OCI-LY7 (cell line): ENCODE data around the gene ZNF350. TPM values are rescaled to one million over a fixed set of nuclear protein-coding genes. Genes with fewer than 3 reads are reported as not detected.
"Not testable (repeated sequence)": the region's sequence is repeated elsewhere in the genome, so short reads cannot be mapped to it uniquely, and the experiment has no call there.

Experiments
- BruUV-seq: library from RNA; stranded (reverse); fragments of 400-500 nt; replicated peaks from 2 replicates; lab custom pipeline; 2021; lab: Mats Ljungman, UMichigan
- CTCF ChIA-PET: fragments of 300-600 bp; sonication (Branson Sonifier 250); formaldehyde crosslinking; loops from one replicate; lab custom pipeline; 2022; ENCODE audit warnings: antibody characterized with exemption; ENCODE audit not compliant: unreplicated experiment; lab: Charles Lee
- POLR2A ChIA-PET: fragments of 300-600 bp; sonication (Branson Sonifier 250); formaldehyde crosslinking; loops from one replicate; lab custom pipeline; 2022; ENCODE audit warnings: antibody characterized with exemption; lab: Charles Lee
- DNase-seq: peaks from one replicate; pipeline ENCODE4 v3.0.0-alpha.2; 2015; ENCODE audit warnings: low spot score
- H2AFZ ChIP-seq: fragments of 200-600 bp; sonication (generic), shearing (Covaris generic); 2 replicates; pipeline ENCODE4 v1.6.1; 2014; ENCODE audit warnings: mild to moderate bottlenecking, antibody characterized with exemption, low read length, moderate library complexity
- H3K27ac ChIP-seq: fragments of 200-600 bp; sonication (generic); 2 replicates; pipeline ENCODE4 v1.5.1; 2014; ENCODE audit warnings: mixed run types, low read depth, mild to moderate bottlenecking, moderate library complexity, low read length, inconsistent platforms; ENCODE audit not compliant: poor library complexity, severe bottlenecking
- H3K36me3 ChIP-seq: fragments of 200-600 bp; sonication (generic); 2 replicates; pipeline ENCODE4 v1.6.1; 2014; ENCODE audit warnings: mild to moderate bottlenecking, antibody characterized with exemption, low read length, moderate library complexity, mixed read lengths; ENCODE audit not compliant: insufficient read depth
- H3K4me1 ChIP-seq: fragments of 200-600 bp; sonication (generic); 2 replicates; pipeline ENCODE4 v1.5.1; 2014; ENCODE audit warnings: mild to moderate bottlenecking, low read length; ENCODE audit not compliant: insufficient read depth, poor library complexity, severe bottlenecking
- H3K4me2 ChIP-seq: fragments of 200-600 bp; sonication (generic); 2 replicates; pipeline ENCODE4 v1.6.1; 2014; ENCODE audit warnings: mild to moderate bottlenecking, low read length
- H3K4me3 ChIP-seq: fragments of 200-600 bp; sonication (generic); 2 replicates; pipeline ENCODE4 v1.5.1; 2014; ENCODE audit warnings: mild to moderate bottlenecking, low read depth, low read length; ENCODE audit not compliant: poor library complexity, severe bottlenecking
- H3K79me2 ChIP-seq: fragments of 200-600 bp; sonication (generic); 2 replicates; pipeline ENCODE4 v1.6.1; 2016; ENCODE audit warnings: low read depth, mild to moderate bottlenecking, low read length, moderate library complexity, mixed read lengths; ENCODE audit not compliant: insufficient read depth
- H3K9me2 ChIP-seq: fragments of 200-600 bp; sonication (generic); 2 replicates; pipeline ENCODE4 v1.6.1; 2016; ENCODE audit warnings: mild to moderate bottlenecking, low read length, mixed read lengths; ENCODE audit not compliant: insufficient read depth
- H3K9me3 ChIP-seq: fragments of 200-600 bp; sonication (generic); 2 replicates; pipeline ENCODE4 v1.6.1; 2014; ENCODE audit warnings: mild to moderate bottlenecking, mixed run types, low read length, mixed read lengths
- H4K20me1 ChIP-seq: fragments of 200-600 bp; sonication (generic); 2 replicates; pipeline ENCODE4 v1.6.1; 2014; ENCODE audit warnings: mild to moderate bottlenecking, antibody characterized with exemption, low read length, moderate library complexity, mixed read lengths; ENCODE audit not compliant: insufficient read depth
- EZH2phosphoT487 ChIP-seq: fragments of 200-600 bp; sonication (generic); IDR thresholded peaks from 2 replicates; pipeline ENCODE4 v1.6.1; 2018; ENCODE audit warnings: low read depth, borderline replicate concordance, mild to moderate bottlenecking, mixed run types, antibody characterized with exemption, low read length, moderate library complexity, mixed read lengths
- intact Hi-C: fragments of 100-400 bp; cut with micrococcal nuclease; formaldehyde crosslinking; loops from one replicate; pipeline ENCODE4 v1.10.0; 2022; ENCODE audit not compliant: unreplicated experiment
- total RNA-seq, 2 experiments: library from RNA; depleted of rRNA in 1 of 2; stranded (reverse); fragments of >200 nt in 1 of 2; shearing (Covaris generic) in 1 of 2; gene quantifications; 2 replicates each; pipeline ENCODE4 v1.2.3, GENCODE V29; 2014 to 2022
- TF ChIP-seq, protein P1 (sequence below): fragments of 200-600 bp; sonication (generic); conservative IDR thresholded peaks from 2 replicates; pipeline ENCODE4 v1.5.1; 2014; ENCODE audit warnings: mild to moderate bottlenecking, antibody characterized with exemption, low read length, moderate library complexity, mixed read lengths

Gene ZNF350
- total RNA-seq, 2 experiments from 2014 or later, result 3.1 to 4.9 TPM

DNA sequence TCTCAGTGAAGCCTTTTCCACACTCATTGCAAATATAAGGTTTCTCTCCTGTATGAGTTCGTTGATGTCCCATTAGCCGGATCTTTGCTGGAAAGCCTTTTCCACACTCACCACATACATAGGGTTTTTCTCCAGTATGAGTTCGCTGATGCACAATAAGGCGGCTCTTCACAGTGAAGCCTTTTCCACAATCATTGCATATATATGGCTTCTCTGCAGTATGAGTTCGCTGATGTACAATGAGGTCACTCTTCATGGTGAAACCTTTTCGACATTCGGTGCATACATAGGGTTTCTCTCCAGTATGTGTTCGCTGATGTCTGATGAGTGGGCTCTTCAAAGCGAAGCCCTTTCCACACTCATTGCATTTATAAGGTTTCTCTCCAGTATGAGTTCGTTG, 6.8 kb upstream of the ZNF350 start:
- ChIA-PET POLR2A (no interaction called here), CTCF (no interaction called here)
- no peak overlapping the region for H3K4me3 ChIP-seq
- no peak overlapping the region for H2AFZ ChIP-seq
- DNase-seq, result no peak
- no peak overlapping the region for H3K4me2 ChIP-seq
- TF ChIP-seq, protein P1, sequence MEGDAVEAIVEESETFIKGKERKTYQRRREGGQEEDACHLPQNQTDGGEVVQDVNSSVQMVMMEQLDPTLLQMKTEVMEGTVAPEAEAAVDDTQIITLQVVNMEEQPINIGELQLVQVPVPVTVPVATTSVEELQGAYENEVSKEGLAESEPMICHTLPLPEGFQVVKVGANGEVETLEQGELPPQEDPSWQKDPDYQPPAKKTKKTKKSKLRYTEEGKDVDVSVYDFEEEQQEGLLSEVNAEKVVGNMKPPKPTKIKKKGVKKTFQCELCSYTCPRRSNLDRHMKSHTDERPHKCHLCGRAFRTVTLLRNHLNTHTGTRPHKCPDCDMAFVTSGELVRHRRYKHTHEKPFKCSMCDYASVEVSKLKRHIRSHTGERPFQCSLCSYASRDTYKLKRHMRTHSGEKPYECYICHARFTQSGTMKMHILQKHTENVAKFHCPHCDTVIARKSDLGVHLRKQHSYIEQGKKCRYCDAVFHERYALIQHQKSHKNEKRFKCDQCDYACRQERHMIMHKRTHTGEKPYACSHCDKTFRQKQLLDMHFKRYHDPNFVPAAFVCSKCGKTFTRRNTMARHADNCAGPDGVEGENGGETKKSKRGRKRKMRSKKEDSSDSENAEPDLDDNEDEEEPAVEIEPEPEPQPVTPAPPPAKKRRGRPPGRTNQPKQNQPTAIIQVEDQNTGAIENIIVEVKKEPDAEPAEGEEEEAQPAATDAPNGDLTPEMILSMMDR, result no peak
- TF ChIP-seq EZH2phosphoT487, result no peak
- no peaks in the 10 kb centered on the region for H3K4me1 ChIP-seq
- peaks cover 37% of the 10 kb centered on the region for H3K9me3 ChIP-seq
- no peaks in the 10 kb centered on the region for H3K79me2 ChIP-seq
- intact Hi-C loops, result no loop called here
- H4K20me1 ChIP-seq, result no peaks in the 10 kb centered on the region
- no TSS peak for BruUV-seq
- no peaks in the 10 kb centered on the region for H3K36me3 ChIP-seq
- no peaks in the 10 kb centered on the region for H3K9me2 ChIP-seq
- no peak overlapping the region for H3K27ac ChIP-seq

DNA sequence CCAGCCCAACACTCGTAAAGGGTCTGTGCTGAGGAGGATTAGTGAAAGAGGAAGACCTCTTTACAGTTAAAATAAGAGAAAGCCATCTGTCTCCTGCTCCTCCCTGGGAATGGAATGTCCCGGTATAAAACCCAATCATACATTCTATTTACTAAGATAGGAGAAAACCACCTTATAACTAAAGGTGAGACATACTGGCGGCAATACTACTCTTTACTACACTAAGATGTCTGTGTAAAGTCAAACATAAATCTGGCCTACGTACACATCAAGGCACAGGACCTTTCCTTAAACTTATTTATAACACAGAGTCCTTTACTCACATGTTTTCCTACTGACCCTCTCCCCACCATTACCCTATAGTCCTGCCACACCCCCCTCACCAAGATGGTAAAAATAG, 3.3 kb downstream of the ZNF350 start:
- CTCF ChIA-PET, result no interaction called here
- H3K79me2 ChIP-seq, result peaks cover 18% of the 10 kb centered on the region

DNA sequence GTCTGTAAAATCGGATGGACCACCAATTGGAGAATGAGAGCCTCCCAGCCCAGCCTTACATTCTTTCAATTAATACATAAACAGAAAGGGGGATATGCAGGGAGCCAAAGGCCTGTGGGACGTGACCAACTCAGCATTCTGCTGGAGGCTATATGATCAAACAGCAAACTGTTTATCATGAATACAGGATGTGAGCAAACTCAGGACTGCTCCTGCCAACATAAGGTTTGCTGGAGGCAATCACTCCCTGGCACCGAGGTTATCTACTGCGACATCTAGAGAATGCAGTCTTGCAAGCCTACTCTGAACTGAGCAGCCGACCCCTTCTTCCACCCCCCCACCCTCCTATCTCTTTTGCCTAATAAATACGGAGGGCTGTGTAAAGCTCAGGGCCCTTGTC, 5.7 kb downstream of the ZNF350 start:
- DNase-seq, CTCF ChIA-PET, intact Hi-C loops, H3K4me3 ChIP-seq, H3K9me2 ChIP-seq, H3K27ac ChIP-seq, H3K36me3 ChIP-seq, BruUV-seq, H3K4me1 ChIP-seq, H4K20me1 ChIP-seq, H3K4me2 ChIP-seq, POLR2A ChIA-PET, H2AFZ ChIP-seq: not testable (repeated sequence)
- Histone ChIP-seq H3K79me2 (peaks cover 11% of the 10 kb centered on the region), H3K9me3 (peaks cover 32% of the 10 kb centered on the region; the same call in 1 of the 2 replicates)

More for the DNA sequence above, 3.3 kb downstream of the ZNF350 start:
- H3K4me3 ChIP-seq, result no peak overlapping the region
- no peaks in the 10 kb centered on the region for H3K9me2 ChIP-seq
- TF ChIP-seq EZH2phosphoT487, result no peak
- TF ChIP-seq, protein P1, result no peak
- no peaks in the 10 kb centered on the region; the same call in 1 of the 2 replicates for H3K36me3 ChIP-seq
- BruUV-seq, result no TSS peak
- H2AFZ ChIP-seq, result no peak overlapping the region
- no peak for DNase-seq
- H3K27ac ChIP-seq, result no peak overlapping the region
- POLR2A ChIA-PET, result no interaction called here
- H3K9me3 ChIP-seq, result peaks cover 47% of the 10 kb centered on the region; the same call in 1 of the 2 replicates
- H3K4me1 ChIP-seq, result peaks cover 4% of the 10 kb centered on the region
- no peaks in the 10 kb centered on the region for H4K20me1 ChIP-seq
- intact Hi-C loops, result no loop called here
- no peak overlapping the region for H3K4me2 ChIP-seq
